Breast epithelium (tissue), 3 donors: ENCODE data around the gene LAP3.

Experiments used
- POLR2A ChIP-seq: fragments of 450-650 bp; IDR thresholded peaks from one replicate; pipeline ENCODE4 v1.6.1; 2016; ENCODE audit warnings: antibody characterized with exemption, mild to moderate bottlenecking, moderate library complexity
- POLR2AphosphoS5 ChIP-seq, 3 donors: sonication (generic); formaldehyde crosslinking; IDR thresholded peaks; one replicate each; pipeline ENCODE4 v1.6.1; 2017; ENCODE audit warnings: antibody characterized with exemption in 3 of 3
- TF ChIP-seq, protein P1 (sequence below), 3 donors: fragments of 450-650 bp; IDR thresholded peaks; one replicate each; pipeline ENCODE4 v1.5.1; 2016 to 2017; ENCODE audit warnings: antibody characterized with exemption in 3 of 3, mild to moderate bottlenecking in 3 of 3, moderate library complexity in 3 of 3

DNA sequence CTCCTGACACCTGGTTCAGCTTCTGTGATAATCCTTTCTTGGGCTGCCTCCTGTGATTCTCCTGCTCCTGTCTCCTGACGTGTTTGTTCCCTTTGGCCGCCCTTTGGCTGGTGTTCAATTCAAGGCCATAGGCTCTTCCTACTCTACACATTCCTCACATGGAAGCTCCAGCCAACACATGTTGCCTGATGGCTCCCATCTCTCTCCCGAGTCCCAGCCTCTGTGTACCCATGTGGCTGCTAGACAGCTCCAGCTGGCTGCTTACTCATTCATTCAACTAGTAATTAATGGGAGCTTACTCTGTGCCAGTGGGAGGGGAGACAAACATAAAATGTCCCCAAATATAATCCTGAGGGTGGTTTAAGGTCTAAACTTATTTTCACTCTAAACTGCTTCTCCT, 28.2 kb downstream of the LAP3 start:
- TF ChIP-seq, protein P1, sequence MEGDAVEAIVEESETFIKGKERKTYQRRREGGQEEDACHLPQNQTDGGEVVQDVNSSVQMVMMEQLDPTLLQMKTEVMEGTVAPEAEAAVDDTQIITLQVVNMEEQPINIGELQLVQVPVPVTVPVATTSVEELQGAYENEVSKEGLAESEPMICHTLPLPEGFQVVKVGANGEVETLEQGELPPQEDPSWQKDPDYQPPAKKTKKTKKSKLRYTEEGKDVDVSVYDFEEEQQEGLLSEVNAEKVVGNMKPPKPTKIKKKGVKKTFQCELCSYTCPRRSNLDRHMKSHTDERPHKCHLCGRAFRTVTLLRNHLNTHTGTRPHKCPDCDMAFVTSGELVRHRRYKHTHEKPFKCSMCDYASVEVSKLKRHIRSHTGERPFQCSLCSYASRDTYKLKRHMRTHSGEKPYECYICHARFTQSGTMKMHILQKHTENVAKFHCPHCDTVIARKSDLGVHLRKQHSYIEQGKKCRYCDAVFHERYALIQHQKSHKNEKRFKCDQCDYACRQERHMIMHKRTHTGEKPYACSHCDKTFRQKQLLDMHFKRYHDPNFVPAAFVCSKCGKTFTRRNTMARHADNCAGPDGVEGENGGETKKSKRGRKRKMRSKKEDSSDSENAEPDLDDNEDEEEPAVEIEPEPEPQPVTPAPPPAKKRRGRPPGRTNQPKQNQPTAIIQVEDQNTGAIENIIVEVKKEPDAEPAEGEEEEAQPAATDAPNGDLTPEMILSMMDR (IDR thresholded peaks at IDR 0.05): no peak
- TF ChIP-seq POLR2A (no peak), POLR2AphosphoS5 (IDR thresholded peaks at IDR 0.05) (no peak)
